GM19395 (cell line): ENCODE data around the gene CSN1S1.
"Not testable (repeated sequence)": the region's sequence is repeated elsewhere in the genome, so short reads cannot be mapped to it uniquely, and the experiment has no call there.

Source experiments
- ATAC-seq: cut with Tn5 transposase; IDR thresholded peaks from one replicate; pipeline ENCODE4 v1.9.1; 2021; ENCODE audit warnings: mild to moderate bottlenecking, moderate library complexity; ENCODE audit not compliant: unreplicated experiment

Gene CSN1S1, protein sequence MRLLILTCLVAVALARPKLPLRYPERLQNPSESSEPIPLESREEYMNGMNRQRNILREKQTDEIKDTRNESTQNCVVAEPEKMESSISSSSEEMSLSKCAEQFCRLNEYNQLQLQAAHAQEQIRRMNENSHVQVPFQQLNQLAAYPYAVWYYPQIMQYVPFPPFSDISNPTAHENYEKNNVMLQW

DNA sequence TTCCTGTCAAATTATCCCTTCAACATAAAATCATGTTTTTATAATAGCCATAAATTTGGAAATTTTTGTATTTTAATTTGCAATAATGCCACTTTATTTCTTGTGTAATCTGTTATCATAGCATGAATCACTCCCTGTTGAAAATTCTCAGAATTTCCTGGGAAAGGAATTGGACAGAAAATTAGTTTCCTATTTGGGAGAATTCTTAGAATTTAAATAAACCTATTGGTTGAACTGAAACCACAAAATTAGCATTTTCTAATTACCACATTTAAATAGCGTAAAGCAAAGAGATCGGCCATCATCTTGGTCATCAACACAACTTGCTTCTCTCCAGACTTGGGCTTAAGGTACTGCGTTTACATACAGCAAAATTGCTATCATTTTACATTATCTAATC is at the start of gene CSN1S1:
TSS of gene CSN1S1 (plus strand) at position 301 of the 400 bp plus-strand sequence. CDS start 1,488 bp downstream, outside the sequence.
- no peak for ATAC-seq

DNA sequence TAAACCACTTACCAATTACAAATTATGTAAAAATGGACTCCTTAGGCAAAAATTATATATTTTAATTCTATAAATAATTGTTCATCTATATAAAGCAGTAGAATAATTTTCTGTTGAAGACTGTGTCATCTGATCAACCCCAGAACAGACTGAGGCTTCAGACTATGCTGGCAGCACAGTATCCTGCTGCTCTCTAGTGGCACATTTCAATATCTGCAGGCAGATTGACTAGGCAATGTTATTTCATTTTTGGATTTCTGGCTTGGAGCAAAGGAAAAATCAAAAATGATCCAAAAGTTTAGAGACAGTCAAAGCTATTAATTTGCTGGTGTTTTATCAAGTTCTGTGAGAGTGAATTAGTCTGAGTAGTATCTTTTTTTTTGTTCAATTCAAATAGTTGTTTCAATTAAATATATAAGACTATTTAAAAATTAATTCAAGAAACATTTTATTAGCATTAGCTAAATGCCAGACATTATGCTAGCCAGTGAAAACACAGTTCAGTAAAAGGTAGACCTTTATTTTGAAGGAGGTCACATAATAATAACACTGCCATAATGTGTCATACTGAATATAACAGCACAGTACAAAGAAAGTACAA is 49.6 kb upstream of the CSN1S1 start:
- peak; percentile 84 for ATAC-seq

DNA sequence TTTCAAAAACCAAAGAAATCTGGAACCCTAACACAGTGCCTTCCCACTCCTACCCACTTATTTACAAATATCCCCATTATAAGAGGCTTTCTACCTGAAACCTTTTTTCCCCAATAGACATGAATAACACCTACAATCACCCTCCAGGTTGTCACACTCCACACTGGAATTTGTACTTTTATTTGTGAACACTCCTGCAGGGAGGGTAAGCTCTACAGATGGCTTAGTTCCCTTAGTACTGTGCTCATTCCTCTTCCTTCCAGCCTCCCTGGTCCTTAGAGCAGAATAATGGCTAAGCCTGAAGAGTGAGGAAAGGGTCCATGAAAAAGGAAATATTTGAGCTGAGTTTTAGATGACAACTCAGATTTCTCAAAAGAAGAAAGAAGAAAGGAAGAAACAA is 48.7 kb upstream of the CSN1S1 start:
- ATAC-seq = no peak

DNA sequence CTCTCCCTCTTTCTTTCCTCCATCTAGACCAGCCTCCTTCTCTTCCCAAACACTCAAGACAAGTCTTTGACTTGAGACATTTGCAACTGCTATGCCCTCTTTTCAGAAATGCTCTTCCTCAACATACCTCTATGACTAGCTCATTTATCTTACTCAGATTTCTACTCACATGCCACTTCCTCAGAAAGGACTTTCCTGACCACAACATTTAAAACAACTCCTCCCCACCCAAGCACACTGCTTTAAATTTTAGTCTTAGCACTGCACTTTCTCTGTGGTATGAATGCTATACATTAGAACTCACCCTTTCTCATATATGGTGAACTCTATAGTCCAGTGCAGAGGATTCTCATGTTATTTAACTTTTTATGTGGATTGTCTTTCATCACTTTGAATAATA is 42.5 kb upstream of the CSN1S1 start:
- no peak for ATAC-seq

DNA sequence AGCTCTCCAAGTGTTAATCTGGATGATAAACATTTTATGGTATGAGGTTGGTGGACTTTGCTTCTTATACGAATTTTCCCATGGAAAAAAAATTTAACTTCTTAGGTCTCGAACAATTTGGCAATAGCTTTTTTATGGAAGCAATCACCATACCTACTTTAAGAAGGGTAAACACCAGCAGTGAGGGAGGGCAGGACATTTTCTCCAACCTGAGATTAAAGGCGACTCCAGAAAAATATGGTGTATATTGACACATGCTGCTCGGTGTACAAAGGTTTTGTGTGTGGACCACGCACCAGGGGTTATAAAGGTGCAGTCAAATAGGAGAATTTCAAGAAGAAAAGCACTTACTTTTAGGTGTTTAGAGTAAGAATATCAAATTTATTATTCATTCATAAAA is 36.7 kb upstream of the CSN1S1 start:
- ATAC-seq = no peak

DNA sequence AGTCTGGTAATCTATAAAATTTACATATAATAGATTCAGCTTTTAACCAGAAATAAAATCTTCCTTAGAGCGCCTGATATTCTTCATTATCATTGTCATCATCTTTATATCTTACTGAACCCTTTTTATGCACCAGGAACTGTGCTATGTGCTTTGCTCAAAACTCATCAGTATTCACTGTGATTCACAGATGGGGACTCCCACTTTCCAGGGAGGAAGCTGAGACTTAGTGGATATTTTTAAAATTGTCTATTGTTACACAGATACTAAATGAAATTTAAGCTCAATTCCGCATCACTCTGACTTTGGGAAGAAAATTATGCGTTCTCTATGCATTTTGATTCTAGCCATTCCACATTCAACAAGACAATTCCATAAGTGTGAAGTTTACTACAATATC is 36.1 kb upstream of the CSN1S1 start:
- ATAC-seq = no peak

DNA sequence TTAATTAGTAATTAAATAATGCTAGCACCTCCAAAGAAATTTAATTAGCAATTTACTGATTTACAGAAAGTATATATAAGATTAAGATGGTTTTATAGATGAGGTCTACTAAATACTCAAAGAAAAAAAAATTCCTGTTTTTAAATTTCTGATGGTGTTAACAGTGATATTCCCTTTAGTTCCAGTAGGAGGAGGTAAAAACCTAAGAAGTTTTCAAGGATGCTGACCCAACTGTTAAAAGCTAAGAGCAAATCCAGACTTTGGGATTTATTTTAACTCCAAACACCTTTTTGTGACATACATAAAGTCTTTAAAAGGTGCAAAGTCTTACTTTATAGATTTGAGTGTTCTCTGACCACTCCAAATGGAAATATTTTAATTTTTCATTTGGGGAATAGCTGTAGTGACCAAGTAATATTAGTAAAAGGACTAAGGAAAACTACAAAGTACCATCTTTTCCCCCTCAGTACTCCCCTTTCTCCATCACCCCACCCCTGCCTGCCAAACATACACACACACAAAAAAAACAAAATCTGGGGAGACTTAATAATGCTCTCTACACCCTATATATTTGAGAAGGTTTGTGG is 34.2 kb upstream of the CSN1S1 start:
- ATAC-seq = no peak

DNA sequence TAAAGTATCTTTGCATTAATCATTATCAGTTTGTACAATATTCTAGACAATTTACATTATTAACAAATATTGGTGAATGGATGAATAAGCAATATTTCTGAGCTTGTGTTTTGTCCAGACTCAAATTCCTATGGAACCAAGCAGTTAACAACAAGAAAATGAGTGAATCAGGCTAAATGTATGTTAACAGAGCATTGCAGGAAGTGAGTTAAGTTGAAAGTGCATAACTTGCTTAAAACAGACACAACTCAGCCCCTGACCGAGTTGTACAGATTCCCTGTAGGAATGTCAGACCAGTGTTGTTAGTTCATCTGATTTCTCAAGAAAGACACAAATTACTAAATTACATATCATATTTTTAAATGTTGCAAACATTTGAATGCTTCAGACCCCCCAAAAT is 23.7 kb upstream of the CSN1S1 start:
- ATAC-seq = no peak

DNA sequence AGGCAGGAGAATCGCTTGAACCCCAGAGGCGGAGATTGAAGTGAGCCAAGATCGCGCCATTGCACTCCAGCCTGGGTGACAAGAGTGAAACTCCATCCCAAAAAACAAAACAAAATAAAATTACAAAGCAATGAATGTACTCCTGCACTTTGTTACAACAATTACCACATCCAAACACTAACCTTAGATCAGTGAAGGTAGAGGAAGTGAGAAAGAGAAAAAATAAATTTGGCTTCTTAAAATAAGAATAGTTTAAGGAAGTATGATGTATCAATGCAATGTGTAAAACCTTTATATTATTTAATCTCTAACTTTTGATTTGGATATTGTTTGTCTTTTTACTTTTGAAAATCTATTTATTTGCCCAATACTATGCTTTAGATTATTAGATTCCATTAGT is 21.7 kb upstream of the CSN1S1 start:
- peak; percentile 52 for ATAC-seq

DNA sequence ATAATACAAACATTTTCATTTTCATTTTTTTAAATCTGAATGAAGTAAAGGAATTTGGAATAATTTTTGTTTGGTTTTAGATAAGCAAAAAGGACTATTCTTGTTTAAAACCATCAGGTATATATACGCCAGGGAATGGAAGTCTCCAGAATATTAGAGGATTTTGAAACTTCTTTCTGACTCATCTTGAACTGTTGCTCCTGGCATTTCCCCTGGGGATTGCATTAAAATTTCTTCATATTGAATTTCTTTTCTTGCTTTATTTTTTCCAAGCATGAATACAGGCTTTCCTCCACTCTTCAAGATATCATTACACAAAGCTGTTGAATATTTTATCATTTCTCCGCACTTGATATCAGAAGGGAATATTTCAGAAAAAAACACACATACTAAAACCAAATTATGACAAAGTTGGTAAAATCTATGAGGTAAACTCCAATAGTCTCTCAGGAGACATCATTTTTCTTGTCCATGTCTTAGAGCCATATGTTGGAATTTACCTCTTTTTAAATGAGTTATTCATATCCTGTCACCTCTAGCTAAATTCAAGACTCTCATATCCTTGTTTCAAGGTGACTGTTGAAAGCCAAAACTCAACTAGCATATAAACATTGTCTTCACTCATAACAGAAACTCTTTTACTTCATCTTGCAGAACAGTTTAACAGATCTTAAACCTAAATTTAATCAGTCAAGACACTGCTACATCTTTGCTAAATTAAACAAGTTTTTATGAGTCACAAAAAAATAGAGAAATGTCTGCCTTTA is 20.7 kb upstream of the CSN1S1 start:
- ATAC-seq = peak; percentile 91

DNA sequence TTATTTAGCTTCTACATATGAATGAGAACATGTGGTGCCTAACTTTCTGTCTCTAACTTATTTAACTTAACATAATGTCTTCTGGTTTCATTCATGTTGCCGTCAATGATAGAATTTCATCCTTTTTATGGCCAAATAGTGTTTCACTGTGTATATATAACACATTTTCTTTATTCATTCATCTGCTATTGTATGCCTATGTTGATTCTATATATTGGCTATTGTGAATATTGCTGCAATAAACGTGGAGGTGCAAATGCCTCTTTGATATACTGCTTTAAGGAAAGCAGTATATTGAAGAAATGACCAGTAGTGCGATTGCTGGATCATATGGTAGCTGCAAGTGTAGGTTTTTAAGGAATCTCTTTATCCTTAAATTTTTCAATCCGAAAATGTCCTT is 10.0 kb upstream of the CSN1S1 start:
- ATAC-seq = no peak

DNA sequence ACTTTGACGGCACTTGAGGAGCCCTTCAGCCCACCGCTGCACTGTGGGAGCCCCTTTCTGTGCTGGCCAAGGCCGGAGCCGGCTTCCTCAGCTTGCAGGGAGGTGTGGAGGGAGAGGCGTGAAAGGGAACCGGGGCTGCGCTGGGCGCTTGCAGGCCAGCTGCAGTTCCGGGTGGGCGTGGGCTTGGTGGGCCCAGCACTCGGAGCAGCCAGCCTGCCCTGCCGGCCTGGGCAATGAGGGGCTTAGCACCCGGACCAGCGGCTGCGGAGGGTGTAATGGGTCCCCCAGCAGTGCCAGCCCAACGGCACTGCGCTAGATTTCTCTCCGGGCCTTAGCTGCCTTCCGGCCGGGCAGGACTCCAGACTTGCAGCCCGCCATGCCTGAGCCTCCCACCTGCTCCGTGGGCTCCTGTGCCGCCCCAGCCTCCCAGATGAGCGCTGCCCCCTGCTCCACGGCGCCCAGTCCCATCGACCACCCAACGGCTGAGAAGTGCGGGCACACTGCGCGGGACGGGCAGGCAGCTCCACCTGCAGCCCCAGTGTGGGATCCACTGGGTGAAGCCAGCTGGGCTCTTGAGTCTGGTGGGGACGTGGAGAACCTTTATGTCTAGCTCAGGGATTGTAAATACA is 7.0 kb upstream of the CSN1S1 start:
- ATAC-seq = not testable (repeated sequence)

DNA sequence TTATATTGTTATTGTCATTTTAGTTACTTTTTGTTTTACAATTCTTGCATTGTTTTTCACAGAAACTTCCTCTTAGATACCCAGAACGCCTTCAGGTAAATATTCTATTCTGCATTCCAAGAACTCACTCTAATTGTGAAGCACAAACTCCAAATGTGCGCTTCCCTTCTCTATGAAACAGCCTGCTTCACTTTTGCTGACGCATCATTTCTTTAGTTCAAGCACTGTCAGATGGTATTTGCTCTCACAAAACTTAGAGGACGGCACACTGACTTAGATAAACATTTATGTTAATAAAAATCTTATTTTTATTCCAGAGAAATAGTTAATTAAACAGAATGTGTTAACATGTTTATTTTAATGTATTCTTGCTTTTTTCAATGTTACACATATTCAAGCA is 3.3 kb downstream of the CSN1S1 start:
- ATAC-seq = no peak

DNA sequence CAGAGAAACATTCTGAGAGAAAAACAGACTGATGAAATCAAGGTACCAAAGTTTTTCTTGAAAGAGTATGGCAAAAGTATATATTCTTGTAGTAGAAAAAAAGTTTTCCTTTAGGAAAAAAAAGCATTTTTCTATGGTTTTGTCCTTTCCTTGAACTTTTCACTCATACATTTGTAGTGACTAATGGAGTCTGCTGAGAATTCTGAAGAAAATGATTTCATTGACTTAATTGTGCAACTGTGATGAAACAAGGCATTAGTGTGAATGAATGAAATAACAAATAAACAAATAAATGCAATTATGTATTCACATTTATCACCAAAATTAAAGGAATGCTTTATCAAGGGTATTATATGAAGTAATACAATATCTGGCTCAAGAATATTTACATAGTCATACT is 5.7 kb downstream of the CSN1S1 start:
- no peak for ATAC-seq

DNA sequence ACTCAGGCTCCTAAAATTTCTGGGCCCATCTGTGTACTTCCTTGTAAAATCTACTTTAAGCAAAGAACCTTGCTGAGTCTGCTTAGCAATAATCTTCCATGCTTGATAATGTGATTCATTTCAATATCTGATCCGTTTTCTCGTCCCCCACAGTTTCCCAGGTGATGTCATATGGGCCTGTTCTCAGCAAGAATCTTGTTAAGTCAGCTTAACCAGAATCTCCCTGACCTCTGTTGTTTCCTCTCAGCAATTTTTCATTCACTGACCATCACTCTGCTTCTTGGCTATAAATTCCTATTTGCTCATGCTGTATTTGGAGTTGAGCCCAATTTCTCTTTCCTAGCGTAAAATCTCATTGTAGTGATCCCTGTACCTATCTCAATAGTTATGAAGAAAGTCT is 20.7 kb downstream of the CSN1S1 start:
- ATAC-seq = no peak

DNA sequence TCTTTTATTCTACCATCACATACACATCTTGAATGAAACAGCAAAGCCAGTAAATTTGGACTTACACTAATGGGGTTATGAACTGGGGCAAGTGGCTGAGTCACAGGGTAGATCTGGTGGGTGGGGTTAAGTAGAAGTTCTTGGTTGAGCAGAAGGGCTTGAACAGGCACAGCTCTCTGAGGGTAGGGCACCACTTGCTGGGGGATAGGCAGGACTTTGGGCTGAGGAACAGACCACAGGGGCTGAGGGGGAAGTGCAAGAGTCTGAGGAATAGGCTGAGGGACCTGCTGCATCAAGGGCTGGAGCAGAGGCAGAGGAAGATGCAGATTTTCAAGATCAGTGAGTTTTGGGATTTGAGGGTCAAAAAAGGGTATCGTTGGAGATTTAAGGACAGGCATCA is 26.3 kb downstream of the CSN1S1 start:
- ATAC-seq = no peak

DNA sequence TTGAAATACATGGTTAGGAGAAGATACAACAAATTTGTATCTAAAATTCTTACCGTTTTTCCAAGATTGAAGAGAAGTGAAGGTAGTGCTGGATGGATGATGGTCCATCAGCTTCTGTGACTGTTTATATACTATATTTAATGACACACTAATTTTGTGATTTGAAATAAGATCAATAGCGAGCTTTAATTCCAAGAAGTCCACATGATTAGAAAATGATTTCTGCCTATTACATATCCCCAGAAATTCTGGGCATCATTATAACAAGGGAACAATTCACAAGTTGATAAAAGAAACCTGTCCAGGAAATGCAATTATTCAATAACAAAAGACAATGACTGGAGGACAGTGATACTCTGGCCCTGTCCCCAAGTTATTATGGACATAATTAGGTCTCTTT is 34.8 kb downstream of the CSN1S1 start, which contains the start of gene CSN2:
TSS of gene CSN2 (minus strand) at position 101 of the 400 bp plus-strand sequence. CDS start 4,733 bp downstream, outside the sequence.
- no peak for ATAC-seq

DNA sequence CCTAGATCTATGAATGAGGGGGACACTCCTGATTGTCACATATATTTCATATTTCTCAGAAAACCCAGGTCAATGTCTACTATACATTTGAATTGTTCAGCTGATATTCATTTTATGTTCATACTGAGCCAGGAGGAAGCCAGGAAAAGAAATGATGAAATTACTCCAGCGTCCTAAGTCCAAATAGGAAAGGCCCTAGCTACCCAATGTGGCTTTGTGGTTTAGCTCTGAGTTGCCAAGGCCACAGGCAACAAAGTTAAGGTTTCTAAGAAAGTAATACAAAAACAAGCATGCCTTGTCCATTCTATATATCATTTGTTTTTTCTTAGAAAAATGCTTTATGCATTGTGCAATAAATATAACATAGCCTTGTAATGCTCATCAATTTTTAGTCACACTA is 39.2 kb downstream of the CSN1S1 start:
- ATAC-seq = no peak

DNA sequence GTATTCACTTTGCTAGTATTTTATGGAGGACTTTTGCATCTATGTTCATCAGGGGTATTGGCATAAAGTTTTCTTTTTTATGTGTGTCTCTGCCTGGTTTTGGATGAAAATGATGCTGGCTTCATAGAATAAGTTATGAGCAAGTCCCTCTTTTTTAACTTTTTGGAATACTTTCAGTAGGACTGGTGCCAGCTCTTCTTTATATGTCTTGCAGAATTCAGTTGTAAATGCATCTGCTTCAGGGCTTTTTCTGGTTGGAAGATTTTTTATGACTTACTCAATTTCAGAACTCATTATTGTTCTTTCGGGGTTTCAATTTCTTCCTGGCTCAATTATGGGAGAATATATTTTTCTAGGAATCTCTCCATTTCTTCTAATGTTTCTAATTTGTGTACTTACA is 43.8 kb downstream of the CSN1S1 start:
- no peak for ATAC-seq

DNA sequence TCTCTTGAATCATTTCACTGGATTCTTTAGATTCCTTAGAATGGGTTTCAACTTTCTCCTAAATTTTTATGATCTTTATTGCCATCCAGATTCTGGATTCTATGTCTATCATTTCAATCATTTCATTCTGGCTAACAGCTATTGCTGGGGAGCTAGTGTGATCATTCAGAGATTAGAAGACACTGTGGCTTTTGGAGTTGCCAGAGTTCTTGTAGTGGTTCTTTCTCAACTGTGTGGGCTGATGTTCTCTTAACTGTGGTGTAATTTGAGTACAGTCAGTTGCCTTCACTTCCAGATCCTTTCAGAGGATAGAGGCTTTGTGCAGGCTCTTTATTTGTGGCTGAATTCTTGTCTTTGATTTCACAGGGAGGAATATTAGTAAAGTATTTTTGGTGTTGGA is 46.7 kb downstream of the CSN1S1 start:
- ATAC-seq = no peak

DNA sequence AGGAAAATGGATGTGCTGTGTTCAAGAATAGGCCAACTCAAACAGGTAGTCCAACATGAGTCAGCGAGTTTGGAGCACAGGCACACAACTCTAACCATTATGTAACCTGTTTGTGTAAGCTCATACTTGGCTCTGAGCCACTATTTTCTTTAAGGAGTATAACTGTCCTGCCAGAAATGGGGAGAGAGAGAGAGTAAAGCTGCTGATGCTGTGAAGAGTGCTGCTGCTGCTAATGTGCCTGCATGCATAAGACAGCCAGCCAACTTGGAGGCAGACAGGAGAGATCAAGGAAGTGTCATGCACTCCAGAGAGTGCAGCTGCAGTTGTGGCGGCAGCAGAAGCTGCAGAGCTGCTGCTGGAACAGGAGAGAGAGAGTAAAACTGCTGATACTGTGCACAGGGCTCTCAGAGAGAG is 53.2 kb downstream of the CSN1S1 start:
- ATAC-seq = peak; percentile 64
